GM18526 (cell line): ENCODE data around the gene AIRE.

Experiments used
- POLR2A ChIP-seq: IDR thresholded peaks from 3 replicates; pipeline ENCODE4 v1.6.1; 2011; ENCODE audit not compliant: insufficient read length; ENCODE audit errors: extremely low read depth

The AIRE gene

DNA sequence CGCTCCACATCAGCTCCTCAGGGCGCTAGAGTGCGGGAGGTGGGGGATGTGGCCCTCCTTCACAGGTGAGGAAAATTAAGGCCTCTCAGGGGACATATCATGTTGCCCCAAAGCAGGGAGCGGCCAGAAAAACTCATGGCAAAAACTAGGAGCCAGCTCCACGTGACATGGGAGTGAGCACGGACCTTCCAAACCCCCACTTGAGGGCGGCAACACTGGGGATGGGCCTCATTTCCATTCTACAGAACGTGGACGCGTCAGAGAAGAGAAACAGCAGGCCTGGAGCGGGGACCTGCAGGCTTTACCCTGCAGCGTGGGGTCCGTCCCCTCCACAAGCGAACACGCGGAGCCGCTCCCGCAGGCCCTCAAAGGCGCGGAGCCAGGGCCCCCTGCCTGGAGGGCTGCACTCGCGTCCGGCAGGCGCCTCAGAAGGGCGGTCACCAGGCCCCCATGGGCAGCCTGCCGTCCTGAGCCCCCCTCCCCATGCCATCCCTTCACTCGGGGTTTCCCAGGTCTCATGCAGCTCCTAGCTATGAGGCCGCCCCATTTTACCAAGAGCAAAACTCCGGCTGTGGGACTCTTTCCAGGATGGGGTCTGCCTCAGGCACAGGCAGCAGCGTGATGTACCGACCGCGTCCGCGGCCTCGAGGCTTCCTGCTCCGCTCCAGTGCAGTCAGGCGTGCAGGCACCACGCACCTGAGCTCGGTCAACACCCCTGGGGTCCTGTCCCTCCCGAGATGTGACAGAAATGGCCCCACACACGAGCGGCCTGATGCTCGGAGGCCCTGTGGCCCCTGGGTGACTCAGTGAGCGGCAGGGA lies 48.0 kb downstream of the AIRE start:
- no peak for TF ChIP-seq POLR2A

GRCh38 chr21:44334329-44335030 lies 48.8 kb downstream of the AIRE start:
- TF ChIP-seq POLR2A: no peak

DNA sequence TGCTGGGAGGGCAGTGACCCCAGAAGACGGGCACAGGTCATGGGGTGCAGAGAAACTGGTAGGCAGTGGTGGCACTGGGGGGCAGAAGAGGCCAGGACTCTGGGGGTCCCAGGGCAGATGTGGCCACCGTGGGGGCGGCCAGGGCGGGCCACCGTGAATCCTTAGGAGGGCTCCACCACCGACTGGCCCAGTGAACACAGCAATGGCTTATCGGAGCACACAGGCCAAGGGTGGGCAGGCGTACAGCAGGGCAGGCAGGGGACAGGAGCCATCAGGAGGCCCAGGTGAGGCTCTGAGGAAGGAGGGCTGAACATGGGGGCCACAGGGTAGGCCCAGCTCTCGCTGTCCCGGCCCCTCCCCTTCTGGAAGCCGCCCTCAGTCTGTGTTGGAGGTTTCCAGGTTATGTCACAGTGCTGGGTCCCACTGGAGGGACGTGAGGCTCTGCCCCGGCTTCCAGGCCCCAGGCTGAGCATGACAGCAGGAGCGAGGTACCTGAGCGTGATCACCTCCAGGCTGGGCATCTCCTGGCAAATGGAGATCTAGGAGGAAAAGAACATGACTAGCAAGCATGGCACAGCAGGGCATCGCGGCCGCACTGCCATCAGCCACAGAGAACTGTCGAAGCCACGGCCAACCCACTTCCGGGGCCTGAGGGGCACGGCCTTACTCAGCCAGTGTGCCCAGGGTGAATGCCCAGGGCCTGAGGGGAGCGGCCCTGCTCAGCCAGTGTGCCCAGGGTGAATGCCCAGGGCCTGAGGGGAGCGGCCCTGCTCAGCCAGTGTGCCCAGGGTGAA lies 49.8 kb downstream of the AIRE start:
- no peak for TF ChIP-seq POLR2A

DNA sequence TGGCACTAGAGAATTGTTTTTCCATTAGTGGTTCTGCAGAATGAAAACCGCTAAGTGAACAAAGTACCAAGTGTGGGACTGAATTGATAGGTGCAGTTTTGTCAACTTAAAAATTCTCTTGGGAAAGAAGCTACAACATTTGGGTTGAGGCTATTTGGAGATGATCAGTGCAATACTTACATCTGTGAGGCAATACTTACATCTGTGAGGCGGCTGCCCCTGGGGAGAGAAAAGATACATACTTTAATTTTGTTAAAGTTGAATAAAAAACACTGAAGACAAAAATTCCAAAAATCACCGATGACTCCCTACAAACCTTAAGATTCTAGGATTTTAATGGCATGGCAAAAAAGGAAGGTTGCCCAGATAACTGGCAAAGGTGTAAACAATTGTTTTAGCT lies 51.8 kb downstream of the AIRE start:
- TF ChIP-seq POLR2A: no peak

DNA sequence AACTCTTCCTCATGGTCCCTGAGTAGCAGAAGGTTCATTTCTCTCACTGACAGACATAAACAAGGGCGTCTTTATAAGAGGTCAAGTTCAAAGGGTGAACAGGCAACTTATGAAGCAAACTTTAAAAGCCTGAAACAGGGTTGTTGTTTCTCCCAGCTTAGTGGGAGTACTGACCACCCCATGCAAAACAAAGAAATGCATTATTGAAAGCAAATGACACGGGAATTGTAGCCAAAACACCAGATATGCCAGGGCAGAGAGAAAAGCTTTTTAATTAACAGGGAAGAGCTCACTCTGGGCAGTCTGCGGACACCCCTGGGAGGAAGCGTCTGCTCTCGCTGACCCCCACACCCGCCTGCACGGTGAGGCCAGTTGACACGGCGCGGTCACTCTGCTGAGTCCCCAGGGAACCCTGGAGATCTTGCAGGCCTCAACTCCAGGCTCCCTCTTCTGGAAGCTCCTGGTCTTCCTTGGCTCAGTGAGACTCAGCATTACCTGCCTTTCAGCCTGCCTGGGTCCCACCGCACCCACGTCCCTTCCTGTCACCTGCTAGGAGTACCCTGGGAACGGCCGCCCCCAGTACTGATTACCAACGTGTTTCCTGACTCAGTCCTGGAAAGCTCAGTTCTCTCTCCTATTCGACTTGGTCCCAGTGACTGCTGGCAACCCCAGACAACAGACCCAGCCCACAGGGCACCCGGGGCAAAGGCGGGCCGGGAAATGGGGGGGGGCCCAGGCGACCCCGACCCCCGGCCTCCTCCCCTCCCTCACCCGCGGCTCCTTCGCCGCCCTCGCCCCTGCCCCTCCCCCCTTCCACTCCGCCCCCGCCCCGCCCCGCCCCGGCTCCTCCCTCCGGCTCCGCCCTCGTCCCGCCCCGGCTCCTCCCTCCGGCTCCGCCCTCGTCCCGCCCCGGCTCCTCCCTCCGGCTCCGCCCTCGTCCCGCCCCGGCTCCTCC lies 52.5 kb downstream of the AIRE start:
- no peak for TF ChIP-seq POLR2A

DNA sequence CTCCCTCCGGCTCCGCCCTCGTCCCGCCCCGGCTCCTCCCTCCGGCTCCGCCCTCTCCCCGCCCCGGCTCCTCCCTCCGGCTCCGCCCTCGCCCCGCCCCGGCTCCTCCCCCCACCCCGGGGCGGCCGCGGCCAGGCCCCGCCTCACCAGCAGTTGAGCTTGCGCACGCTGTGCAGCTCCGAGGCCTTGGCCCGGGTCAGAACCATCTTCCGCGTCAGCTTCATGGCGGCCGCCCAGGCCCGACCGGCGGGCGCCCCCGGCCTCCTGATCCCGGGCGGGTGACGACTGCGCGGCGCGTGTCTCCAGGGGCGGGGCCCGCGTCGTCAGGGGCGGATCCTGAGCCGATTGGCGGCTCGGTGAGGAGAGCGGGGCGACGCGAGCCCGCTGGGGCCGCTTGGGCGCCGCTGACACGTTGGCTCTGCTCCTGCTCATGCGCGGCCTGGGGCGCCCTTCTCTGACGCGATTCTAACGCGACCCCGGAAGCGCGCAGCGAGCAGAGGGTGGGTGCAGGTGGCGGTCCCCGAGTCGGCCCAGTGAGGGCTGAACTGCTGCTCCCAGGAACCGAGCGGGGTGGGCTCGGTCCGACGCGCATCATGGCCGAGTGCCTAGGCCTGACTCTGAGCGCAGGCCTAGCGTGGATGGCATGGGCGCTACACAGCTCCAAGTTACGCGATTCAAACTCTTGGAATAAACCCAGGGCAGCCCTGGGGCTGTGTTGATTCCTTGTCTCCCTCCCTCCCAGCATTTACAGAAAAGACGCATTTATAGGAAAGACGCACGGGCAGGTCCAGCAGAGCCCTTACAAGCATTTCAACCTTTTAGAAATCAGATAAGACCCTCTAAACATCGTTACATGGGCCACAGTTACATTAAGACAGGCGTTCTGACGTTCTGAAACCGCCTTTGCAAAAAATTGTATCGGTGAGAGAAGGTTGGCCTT lies 53.6 kb downstream of the AIRE start, which contains the start of gene CFAP410:
Gene CFAP410 (minus strand): TSS at position 420 of the 940 bp plus-strand sequence. CDS start 196 bp downstream, at position 224.
- peak; percentile 93 for TF ChIP-seq POLR2A

- no peak for TF ChIP-seq POLR2A
These were observed 59.0 kb downstream of the AIRE start for GRCh38 chr21:44344541-44345183.

DNA sequence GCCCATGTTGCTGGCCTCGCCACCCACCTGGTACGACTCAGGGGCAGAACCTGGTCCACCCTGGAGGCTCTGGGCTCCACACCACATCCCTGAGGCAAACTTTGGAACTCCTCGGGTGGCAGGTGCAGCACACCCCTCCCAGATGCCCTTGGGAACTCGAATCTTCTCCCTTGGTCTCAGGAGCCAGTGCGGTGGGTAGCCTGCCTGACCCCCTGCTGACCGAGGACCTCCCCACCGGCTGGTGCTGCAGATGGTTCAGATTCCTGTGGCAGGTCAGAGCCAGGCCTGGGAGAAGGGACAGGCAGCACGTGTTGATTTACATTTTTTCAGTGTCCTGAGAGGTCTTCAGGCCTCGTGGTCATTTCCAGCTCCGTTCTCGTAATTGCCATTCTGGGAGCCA lies 59.8 kb downstream of the AIRE start:
- TF ChIP-seq POLR2A: no peak

DNA sequence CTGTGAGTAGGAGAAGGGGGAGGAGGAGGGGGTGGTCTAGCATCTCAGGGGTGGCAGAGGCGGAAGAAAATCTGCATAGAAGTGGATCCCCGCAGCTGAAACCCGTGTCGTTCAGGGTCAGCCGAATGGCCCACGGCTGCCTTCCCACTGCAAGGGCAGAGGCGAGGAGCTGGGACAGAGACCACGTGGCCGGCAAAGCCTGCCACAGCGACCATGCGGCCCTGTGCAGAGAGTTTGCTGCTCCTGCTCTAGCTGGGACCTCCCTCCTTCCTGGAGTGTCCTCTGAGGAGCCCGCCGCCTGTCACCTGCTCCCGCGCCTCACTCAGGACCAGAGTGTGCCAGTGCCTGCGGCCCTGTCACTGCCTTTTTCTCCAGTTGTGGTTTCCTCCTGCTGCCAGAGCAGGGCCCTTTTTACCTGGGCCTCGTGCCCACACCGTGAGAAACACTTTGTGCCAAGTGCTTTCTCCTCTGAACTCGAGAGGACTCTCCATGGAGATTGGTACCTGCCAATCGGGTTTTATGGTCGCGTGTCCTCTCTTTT lies 62.3 kb downstream of the AIRE start:
- no peak for TF ChIP-seq POLR2A
